Activated CD4-positive, alpha-beta T cell treated with anti-CD3 and anti-CD28 coated beads, Interleukin-2, amount 50 U/mL, for 16 hours (primary cell): ENCODE results near the gene ZFP3.
"Not testable (repeated sequence)": the region's sequence is repeated elsewhere in the genome, so short reads cannot be mapped to it uniquely, and the experiment has no call there.

ENCODE experiments used
- DNase-seq: peaks from one replicate; pipeline ENCODE4 v3.0.0-alpha.2; 2020

The ZFP3 gene

DNA sequence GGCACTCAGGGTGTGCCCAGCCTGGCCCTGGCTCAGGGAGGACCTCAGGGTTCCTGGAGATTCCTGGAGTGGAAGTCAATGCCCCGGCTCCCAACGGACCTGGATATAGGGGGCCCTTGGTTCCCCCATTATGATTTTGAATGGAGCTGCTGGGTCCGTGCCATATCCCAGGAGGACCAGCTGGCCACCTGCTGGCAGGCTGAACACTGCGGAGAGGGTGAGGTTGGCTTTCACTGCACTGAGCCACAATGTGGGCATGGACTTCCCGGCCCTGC lies 61.1 kb downstream of the ZFP3 start:
- DNase-seq = no peak

- not testable (repeated sequence) for DNase-seq
Observed at GRCh38 chr17:5142877-5143276, 64.6 kb downstream of the ZFP3 start.
